ENCODE measurements around the gene OVOL1.
A peak's percentile ranks its signal among the peaks of the same experiment; 100 is the strongest.
"Not testable (repeated sequence)": the region's sequence is repeated elsewhere in the genome, so short reads cannot be mapped to it uniquely, and the experiment has no call there.

The OVOL1 gene

GRCh38 chr11:65817835-65818680 is 31.2 kb downstream of the OVOL1 start:
- peak; percentile 84 for DNase-seq

DNA sequence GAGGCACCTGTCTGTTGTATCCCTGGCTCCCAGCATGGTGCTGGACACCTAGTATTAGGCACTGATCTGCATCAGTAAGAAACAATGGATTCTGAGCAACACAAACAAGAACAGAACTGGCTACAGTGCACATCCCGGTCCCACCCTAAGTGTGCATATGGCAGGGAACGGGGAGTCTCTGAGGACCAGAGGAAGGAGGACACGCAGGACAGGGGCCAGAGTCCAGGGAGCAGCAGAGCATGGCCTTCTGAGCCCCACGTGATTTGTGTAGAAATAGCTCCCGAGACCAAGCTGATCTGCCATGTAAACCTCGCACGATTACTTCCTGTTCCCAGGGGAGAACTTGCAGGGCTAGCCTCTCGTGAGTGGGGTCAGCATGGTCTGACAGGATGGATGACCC is 34.2 kb downstream of the OVOL1 start:
- DNase-seq: no peak

DNA sequence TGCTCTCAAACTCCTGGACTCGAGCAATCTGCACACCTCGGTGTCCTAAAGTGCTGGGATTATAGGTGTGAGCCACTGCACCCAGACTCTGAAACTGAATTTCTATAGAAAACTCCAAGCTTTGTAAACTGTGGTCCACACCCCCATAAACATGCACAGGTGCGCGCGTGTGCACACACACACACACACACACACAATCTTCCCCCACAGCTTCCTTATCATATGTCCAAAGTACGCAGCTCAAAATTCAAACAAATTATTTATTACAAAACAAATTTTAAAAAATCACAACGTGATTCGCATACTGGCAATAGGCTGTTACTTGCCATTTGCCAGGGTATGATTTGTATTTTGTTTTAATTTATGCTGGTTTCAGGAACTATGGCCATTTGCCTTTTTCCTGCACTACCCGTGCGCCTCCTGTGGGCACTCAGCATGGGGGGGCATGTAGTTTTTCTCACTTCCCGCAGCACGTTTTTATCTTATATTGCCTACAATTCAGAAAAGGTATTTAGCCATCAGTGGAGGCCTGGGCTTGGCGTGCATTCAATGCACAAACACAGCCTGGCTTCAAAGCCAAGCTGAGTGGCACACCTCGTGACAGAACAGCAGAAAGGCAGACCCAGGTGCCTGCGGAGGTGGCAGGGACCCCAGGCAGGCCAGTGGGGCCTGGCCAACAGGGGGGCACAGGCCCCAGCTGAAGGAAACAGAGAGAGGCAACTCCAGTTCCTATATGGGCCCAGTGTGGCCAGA is 36.1 kb downstream of the OVOL1 start:
- no peak for DNase-seq

- no peak for DNase-seq
Observed at GRCh38 chr11:65826984-65827735, 40.3 kb downstream of the OVOL1 start.

- no peak for DNase-seq
Observed at GRCh38 chr11:65829459-65829858, 42.6 kb downstream of the OVOL1 start.

DNA sequence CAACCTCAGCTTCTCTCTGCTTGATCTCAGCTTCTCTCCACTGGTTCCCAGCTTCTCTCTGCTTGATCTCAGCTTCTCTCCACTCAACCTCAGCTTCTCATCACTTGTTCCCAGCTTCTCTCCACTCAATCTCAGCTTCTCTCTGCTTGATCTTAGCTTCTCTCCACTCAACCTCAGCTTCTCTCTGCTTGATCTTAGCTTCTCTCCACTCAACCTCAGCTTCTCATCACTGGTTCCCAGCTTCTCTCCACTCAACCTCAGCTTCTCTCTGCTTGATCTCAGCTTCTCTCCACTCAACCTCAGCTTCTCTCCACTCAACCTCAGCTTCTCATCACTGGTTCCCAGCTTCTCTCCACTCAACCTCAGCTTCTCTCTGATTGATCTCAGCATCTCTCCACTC is 45.4 kb downstream of the OVOL1 start:
- not testable (repeated sequence) for DNase-seq

DNA sequence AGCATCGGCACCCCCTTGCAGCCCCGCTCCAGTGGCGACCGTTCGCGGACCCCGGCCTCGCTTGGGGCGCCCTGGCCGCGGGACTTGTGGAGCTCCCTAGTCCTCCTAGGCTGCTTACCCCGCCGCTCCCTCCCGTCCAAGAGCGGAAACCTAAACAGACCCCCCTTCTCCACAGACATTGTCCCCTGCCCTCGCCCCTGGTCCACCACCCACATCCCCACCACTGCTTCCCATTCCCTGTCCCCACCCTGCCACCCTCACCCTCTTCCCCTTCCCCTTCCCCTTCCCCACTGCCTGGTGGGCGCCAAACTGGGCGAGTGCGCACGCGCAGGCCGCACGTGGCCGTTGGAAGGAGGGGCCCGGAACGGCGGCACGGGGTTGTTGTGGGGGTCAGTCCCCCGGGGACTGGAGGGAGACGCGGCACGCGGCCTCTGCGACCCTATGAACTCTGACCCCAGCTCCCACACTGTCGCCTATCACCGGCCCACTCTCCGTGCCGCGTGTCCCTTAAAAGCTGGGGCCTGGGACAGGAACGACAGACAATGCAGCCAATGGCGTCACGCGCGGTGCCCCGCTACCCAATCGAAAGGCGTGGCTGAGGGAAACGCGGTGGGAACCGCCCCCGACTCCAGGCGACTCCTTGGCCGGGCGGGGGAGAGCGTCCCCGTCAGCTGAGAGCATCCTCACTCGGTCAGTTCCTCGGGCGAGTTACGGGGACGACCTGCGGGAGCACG is 46.6 kb downstream of the OVOL1 start, which contains the start of gene SNX32:
SNX32 (plus strand) TSS at position 667 of the 734 bp plus-strand sequence. CDS start 103 bp downstream, outside the sequence.
- DNase-seq: peak; percentile 91

DNA sequence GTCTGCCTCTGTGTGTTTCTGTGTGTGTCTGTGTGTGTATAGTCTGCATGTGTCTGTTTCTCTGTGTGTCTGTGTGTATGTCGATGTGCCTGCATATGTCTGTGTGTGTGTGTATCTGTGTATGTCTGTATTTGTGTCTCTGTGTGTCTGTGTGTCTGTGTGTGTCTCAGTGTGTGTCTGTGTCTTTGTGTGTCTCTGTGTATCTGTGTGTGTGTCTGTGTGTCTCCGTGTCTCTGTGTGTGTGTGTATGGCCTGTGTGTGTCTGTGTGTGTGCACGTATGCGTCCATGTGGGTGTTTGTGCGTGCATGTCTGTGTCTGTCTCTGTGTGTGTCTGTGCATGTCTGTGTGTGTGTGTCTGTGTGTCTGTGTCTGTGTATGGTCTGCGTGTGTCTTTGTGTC is 47.3 kb downstream of the OVOL1 start:
- DNase-seq: no peak

- DNase-seq: no peak
Observed at GRCh38 chr11:65842144-65842543, 55.3 kb downstream of the OVOL1 start.

DNA sequence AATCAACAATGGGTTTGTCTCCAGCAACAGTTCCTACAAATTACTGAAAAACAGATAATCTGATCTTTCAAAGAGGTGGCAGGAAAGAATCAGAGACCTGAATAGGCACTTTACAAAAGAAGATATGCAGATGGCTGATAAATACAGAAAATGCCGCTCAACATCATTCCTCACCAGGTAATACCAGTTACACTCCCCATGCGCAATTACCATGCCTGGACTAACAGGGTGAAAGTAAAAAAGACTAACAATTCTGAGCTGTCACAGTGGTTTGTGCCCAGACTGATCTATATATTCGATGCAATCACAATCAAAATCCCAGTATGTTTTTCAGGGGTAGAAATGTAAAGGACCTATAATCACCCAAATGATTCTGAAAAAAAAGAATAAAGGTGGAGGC is 56.9 kb downstream of the OVOL1 start:
- DNase-seq: no peak

DNA sequence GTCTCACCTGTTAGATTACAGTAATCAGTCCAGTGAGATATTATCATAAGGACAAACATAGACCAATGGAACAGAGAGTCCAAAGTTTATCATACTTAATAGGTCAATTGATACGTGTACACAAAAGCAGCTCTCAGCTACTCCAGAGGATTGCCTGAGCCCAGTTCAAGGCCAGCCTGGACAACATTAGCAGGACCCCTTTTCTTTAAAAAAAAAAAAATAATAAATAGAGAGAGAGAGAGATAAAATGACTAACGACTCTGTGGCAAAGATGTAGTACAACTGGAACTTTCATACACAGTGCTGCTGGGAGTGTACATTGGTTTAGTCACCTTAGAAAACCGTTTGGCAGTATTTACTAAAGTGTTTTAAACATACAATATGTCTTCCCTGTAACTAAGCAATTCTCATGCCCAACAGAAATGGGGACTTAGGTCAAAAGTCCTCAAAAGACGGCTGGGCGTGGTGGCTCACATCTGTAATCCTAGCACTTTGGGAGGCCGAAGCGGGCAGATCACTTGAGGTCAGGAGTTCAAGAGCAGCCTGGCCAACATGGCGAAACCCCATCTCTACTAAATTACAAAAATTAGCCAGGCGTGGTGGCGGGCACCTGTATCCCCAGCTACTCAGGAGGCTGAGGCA is 57.5 kb downstream of the OVOL1 start:
- DNase-seq: no peak
